DMS 273 treated with DMSO at 0.1 percent for 48 hours (cell line): Measurements from ENCODE around the gene PSAP.

Experiments
- DNase-seq: peaks from one replicate; lab custom pipeline; 2025; lab: John Stamatoyannopoulos, UW

PSAP gene

GRCh38 chr10:71844695-71845094 is 6.4 kb downstream of the PSAP start:
- no peak for DNase-seq

- DNase-seq, result no peak
These were observed 7.0 kb downstream of the PSAP start for GRCh38 chr10:71844084-71844483.

- no peak for DNase-seq
These were observed 8.0 kb downstream of the PSAP start for GRCh38 chr10:71842856-71843686.

- DNase-seq, result no peak
These were observed 8.6 kb downstream of the PSAP start for GRCh38 chr10:71842422-71842821.

GRCh38 chr10:71840958-71841335 is 10.1 kb downstream of the PSAP start:
- no peak for DNase-seq

- peak; percentile 57 for DNase-seq
These were observed 10.7 kb downstream of the PSAP start for GRCh38 chr10:71840177-71840957.

- no peak for DNase-seq
These were observed 12.5 kb downstream of the PSAP start for GRCh38 chr10:71838264-71839211.

- DNase-seq, result no peak
These were observed 13.8 kb downstream of the PSAP start for GRCh38 chr10:71837098-71837827.

- no peak for DNase-seq
These were observed 14.5 kb downstream of the PSAP start for GRCh38 chr10:71836596-71836974.

GRCh38 chr10:71835671-71836595 is 15.1 kb downstream of the PSAP start:
- peak; percentile 93 for DNase-seq

- no peak for DNase-seq
These were observed 16.7 kb downstream of the PSAP start for GRCh38 chr10:71834343-71834674.

- DNase-seq, result no peak
These were observed 17.4 kb downstream of the PSAP start for GRCh38 chr10:71833451-71834342.

GRCh38 chr10:71832967-71833366 is 18.1 kb downstream of the PSAP start:
- DNase-seq, result no peak

- DNase-seq, result no peak
These were observed 19.2 kb downstream of the PSAP start for GRCh38 chr10:71831646-71832552.

- DNase-seq, result no peak
These were observed 20.3 kb downstream of the PSAP start for GRCh38 chr10:71830726-71831125.

- no peak for DNase-seq
These were observed 21.2 kb downstream of the PSAP start for GRCh38 chr10:71829896-71830295.

- no peak for DNase-seq
These were observed 21.9 kb downstream of the PSAP start for GRCh38 chr10:71829171-71829570.

- no peak for DNase-seq
These were observed 22.3 kb downstream of the PSAP start for GRCh38 chr10:71828702-71829101.
